GM23338 (cell line): Measurements from ENCODE around the gene SOWAHB. TPM values are rescaled to one million over a fixed set of nuclear protein-coding genes. Genes with fewer than 3 reads are reported as not detected.

Experiments
- ATAC-seq: fragments of 200-7000 bp; cut with Tn5 transposase; 3 replicates; pipeline ENCODE4 v1.9.1; 2020
- DNase-seq: peaks from one replicate; pipeline ENCODE4 v3.0.0-alpha.2; 2015; ENCODE audit warnings: low spot score
- H2AFZ ChIP-seq: fragments of 200-600 bp; sonication (generic); 2 replicates; pipeline ENCODE4 v1.8.0; 2016; ENCODE audit warnings: antibody characterized with exemption, mild to moderate bottlenecking, moderate library complexity
- H3F3A ChIP-seq: fragments of 200-600 bp; sonication (generic); replicated peaks from 2 replicates; pipeline ENCODE4 v1.8.0; 2017; ENCODE audit warnings: antibody characterized with exemption, mixed run types, low read depth
- H3K27ac ChIP-seq: fragments of 200-600 bp; sonication (generic); 2 replicates; pipeline ENCODE4 v1.6.1; 2016; ENCODE audit warnings: low read depth
- H3K27me3 ChIP-seq: fragments of 200-600 bp; sonication (generic); 2 replicates; pipeline ENCODE4 v1.8.0; 2016; ENCODE audit warnings: mild to moderate bottlenecking, mixed run types, moderate library complexity; ENCODE audit not compliant: insufficient read depth
- H3K36me3 ChIP-seq: fragments of 200-600 bp; sonication (generic); 2 replicates; pipeline ENCODE4 v1.8.0; 2016; ENCODE audit warnings: mild to moderate bottlenecking; ENCODE audit not compliant: insufficient read depth
- H3K4me1 ChIP-seq: fragments of 200-600 bp; sonication (generic); 2 replicates; pipeline ENCODE4 v1.8.0; 2016; ENCODE audit warnings: mild to moderate bottlenecking, moderate library complexity; ENCODE audit not compliant: insufficient read depth
- H3K4me2 ChIP-seq: fragments of 200-600 bp; sonication (generic); 2 replicates; pipeline ENCODE4 v1.7.1; 2017; ENCODE audit warnings: mixed run types
- H3K4me3 ChIP-seq: fragments of 200-600 bp; sonication (generic); 2 replicates; pipeline ENCODE4 v1.6.1; 2016; ENCODE audit warnings: mixed run types
- H3K79me2 ChIP-seq: fragments of 200-600 bp; sonication (generic); replicated peaks from 2 replicates; pipeline ENCODE4 v1.8.0; 2017; ENCODE audit warnings: mild to moderate bottlenecking; ENCODE audit not compliant: insufficient read depth
- H3K9me2 ChIP-seq: fragments of 200-600 bp; sonication (generic); 2 replicates; pipeline ENCODE4 v1.8.0; 2017; ENCODE audit not compliant: insufficient read depth
- H4K20me1 ChIP-seq: fragments of 200-600 bp; sonication (generic); replicated peaks from 2 replicates; pipeline ENCODE4 v1.8.0; 2017; ENCODE audit warnings: mild to moderate bottlenecking; ENCODE audit not compliant: insufficient read depth
- H3K27ac Mint-ChIP-seq: 2 replicates; pipeline ENCODE4 v1.8.0; 2020; ENCODE audit warnings: inconsistent platforms, mild to moderate bottlenecking, moderate library complexity, mixed read lengths
- H3K27me3 Mint-ChIP-seq: 3 replicates; pipeline ENCODE4 v1.8.0; 2022; ENCODE audit warnings: low read depth, mild to moderate bottlenecking, moderate library complexity, mixed read lengths, inconsistent platforms; ENCODE audit not compliant: insufficient read depth, poor library complexity
- H3K36me3 Mint-ChIP-seq: 3 replicates; pipeline ENCODE4 v1.8.0; 2021; ENCODE audit warnings: low read depth, mild to moderate bottlenecking, inconsistent platforms, moderate library complexity, mixed read lengths
- H3K4me1 Mint-ChIP-seq: 3 replicates; pipeline ENCODE4 v1.8.0; 2020; ENCODE audit warnings: mild to moderate bottlenecking, inconsistent platforms, mixed read lengths
- H3K4me3 Mint-ChIP-seq: 3 replicates; pipeline ENCODE4 v1.8.0; 2021; ENCODE audit warnings: moderate library complexity, mild to moderate bottlenecking, inconsistent platforms, mixed read lengths
- H3K9me3 Mint-ChIP-seq: 3 replicates; pipeline ENCODE4 v1.8.0; 2020; ENCODE audit warnings: moderate library complexity, mild to moderate bottlenecking, inconsistent platforms, mixed read lengths
- CREB1 ChIP-seq: fragments of 250-450 bp; sonication (Bioruptor Pico); IDR thresholded peaks from 2 replicates; pipeline ENCODE4 v1.5.0; 2020; ENCODE audit warnings: low read depth, mild to moderate bottlenecking, moderate library complexity
- EZH2 ChIP-seq: fragments of 200-600 bp; sonication (generic); IDR thresholded peaks from one replicate; pipeline ENCODE4 v1.8.0; 2017; ENCODE audit warnings: antibody characterized with exemption, mild to moderate bottlenecking, low read depth; ENCODE audit not compliant: unreplicated experiment
- EZH2phosphoT487 ChIP-seq: fragments of 200-600 bp; sonication (generic); IDR thresholded peaks from one replicate; pipeline ENCODE4 v1.8.1; 2018; ENCODE audit warnings: antibody characterized with exemption; ENCODE audit not compliant: unreplicated experiment
- JUNB ChIP-seq: IDR thresholded peaks from one replicate; pipeline ENCODE4 v1.6.1; 2016; ENCODE audit warnings: antibody characterized with exemption; ENCODE audit not compliant: unreplicated experiment
- NANOG ChIP-seq: IDR thresholded peaks from 2 replicates; pipeline ENCODE4 v1.6.1; 2016; ENCODE audit warnings: antibody characterized with exemption, borderline replicate concordance
- POLR2AphosphoS5 ChIP-seq: IDR thresholded peaks from 2 replicates; pipeline ENCODE4 v1.6.1; 2016; ENCODE audit warnings: antibody characterized with exemption, low read depth
- STAT1 ChIP-seq: IDR thresholded peaks from one replicate; pipeline ENCODE4 v1.6.1; 2016; ENCODE audit warnings: antibody characterized with exemption; ENCODE audit not compliant: unreplicated experiment
- ZNF114 ChIP-seq: fragments of 250-450 bp; sonication (Bioruptor Pico); IDR thresholded peaks from 2 replicates; pipeline ENCODE4 v1.5.0; 2020; ENCODE audit warnings: mild to moderate bottlenecking, moderate library complexity
- ZNF331 ChIP-seq: fragments of 250-450 bp; sonication (Bioruptor Pico); IDR thresholded peaks from 2 replicates; pipeline ENCODE4 v1.5.0; 2020; ENCODE audit warnings: low read depth, mild to moderate bottlenecking, moderate library complexity
- polyA plus RNA-seq: library from polyadenylated mRNA; unstranded; fragments of >200 nt; fragmentation: Nextera tagmentation; extraction: Ambion mirVana; gene quantifications from 2 replicates; pipeline ENCODE4 v1.2.1, GENCODE V29; 2016
- total RNA-seq: library from RNA; depleted of rRNA; stranded (reverse); fragments of >200 nt; shearing (Covaris generic); gene quantifications from 2 replicates; pipeline ENCODE4 v1.2.3, GENCODE V29; 2014
- TF ChIP-seq, protein P1 (sequence below): IDR thresholded peaks from 2 replicates; pipeline ENCODE4 v1.6.1; 2016; ENCODE audit warnings: antibody characterized with exemption
- TF ChIP-seq, protein P2 (sequence below): IDR thresholded peaks from one replicate; pipeline ENCODE4 v1.6.1; 2018; ENCODE audit warnings: antibody characterized with exemption; ENCODE audit not compliant: unreplicated experiment
- TF ChIP-seq, protein P3 (sequence below), 2 experiments: fragments of 200-600 bp in 1 of 2; sonication (generic) in 1 of 2; conservative IDR thresholded peaks; 2 replicates each; pipeline versions ENCODE4 v1.5.1 to v1.6.1; 2016 to 2017; ENCODE audit warnings: antibody characterized with exemption in 2 of 2, low read depth in 2 of 2, mild to moderate bottlenecking in 2 of 2, moderate library complexity in 1 of 2
- TF ChIP-seq, protein P4 (sequence below): fragments of 250-450 bp; sonication (Bioruptor Pico); IDR thresholded peaks from 2 replicates; pipeline ENCODE4 v1.5.0; 2020; ENCODE audit warnings: mild to moderate bottlenecking, moderate library complexity

The SOWAHB gene
- total and polyA plus RNA-seq, 2 experiments from 2014 or later: 0.08 to 2.8 TPM

DNA sequence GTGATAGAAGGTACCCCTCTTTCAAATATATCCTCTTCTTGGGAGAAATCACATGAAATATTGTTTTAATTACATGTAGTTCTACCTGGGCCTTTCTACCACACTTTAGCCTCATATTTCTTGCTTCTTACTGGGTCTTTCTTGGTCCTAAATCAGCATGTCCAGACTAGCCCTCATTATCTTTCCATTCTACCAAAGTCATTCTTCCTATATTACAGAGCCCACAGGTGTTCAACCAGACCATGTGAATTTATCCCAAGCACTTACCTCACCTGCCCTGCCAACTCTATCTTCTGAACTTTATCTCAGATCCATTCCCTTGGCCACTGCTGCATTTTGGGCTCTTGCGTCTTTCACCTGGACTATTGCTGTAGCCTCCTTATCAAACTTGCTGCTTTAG, 11.8 kb upstream of the SOWAHB start:
- Mint-ChIP-seq H3K27me3 (peaks cover 6% of the 10 kb centered on the region), H3K4me3 (no peak overlapping the region), H3K27ac (no peak overlapping the region), H3K4me1 (peaks cover 2% of the 10 kb centered on the region), H3K9me3 (peaks cover 10% of the 10 kb centered on the region), H3K36me3 (peaks cover 10% of the 10 kb centered on the region)
- Histone ChIP-seq H3K79me2 (no peaks in the 10 kb centered on the region), H3K4me2 (no peak overlapping the region), H3K4me1 (0 out of 2 replicates have a peak, but pooled peaks cover 5% of the 10 kb centered on the region), H3K9me2 (peaks cover 16% of the 10 kb centered on the region), H4K20me1 (no peaks in the 10 kb centered on the region), H3F3A (no peaks in the 10 kb centered on the region), H2AFZ (no peak overlapping the region), H3K27me3 (no peaks in the 10 kb centered on the region), H3K4me3 (no peak overlapping the region), H3K27ac (no peak overlapping the region), H3K36me3 (0 out of 2 replicates have a peak, but pooled peaks cover 4% of the 10 kb centered on the region)
- no peak for DNase-seq
- TF ChIP-seq, protein P1, sequence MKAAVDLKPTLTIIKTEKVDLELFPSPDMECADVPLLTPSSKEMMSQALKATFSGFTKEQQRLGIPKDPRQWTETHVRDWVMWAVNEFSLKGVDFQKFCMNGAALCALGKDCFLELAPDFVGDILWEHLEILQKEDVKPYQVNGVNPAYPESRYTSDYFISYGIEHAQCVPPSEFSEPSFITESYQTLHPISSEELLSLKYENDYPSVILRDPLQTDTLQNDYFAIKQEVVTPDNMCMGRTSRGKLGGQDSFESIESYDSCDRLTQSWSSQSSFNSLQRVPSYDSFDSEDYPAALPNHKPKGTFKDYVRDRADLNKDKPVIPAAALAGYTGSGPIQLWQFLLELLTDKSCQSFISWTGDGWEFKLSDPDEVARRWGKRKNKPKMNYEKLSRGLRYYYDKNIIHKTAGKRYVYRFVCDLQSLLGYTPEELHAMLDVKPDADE: no peak
- TF ChIP-seq, protein P2, sequence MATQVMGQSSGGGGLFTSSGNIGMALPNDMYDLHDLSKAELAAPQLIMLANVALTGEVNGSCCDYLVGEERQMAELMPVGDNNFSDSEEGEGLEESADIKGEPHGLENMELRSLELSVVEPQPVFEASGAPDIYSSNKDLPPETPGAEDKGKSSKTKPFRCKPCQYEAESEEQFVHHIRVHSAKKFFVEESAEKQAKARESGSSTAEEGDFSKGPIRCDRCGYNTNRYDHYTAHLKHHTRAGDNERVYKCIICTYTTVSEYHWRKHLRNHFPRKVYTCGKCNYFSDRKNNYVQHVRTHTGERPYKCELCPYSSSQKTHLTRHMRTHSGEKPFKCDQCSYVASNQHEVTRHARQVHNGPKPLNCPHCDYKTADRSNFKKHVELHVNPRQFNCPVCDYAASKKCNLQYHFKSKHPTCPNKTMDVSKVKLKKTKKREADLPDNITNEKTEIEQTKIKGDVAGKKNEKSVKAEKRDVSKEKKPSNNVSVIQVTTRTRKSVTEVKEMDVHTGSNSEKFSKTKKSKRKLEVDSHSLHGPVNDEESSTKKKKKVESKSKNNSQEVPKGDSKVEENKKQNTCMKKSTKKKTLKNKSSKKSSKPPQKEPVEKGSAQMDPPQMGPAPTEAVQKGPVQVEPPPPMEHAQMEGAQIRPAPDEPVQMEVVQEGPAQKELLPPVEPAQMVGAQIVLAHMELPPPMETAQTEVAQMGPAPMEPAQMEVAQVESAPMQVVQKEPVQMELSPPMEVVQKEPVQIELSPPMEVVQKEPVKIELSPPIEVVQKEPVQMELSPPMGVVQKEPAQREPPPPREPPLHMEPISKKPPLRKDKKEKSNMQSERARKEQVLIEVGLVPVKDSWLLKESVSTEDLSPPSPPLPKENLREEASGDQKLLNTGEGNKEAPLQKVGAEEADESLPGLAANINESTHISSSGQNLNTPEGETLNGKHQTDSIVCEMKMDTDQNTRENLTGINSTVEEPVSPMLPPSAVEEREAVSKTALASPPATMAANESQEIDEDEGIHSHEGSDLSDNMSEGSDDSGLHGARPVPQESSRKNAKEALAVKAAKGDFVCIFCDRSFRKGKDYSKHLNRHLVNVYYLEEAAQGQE: no peak
- TF ChIP-seq, protein P3, sequence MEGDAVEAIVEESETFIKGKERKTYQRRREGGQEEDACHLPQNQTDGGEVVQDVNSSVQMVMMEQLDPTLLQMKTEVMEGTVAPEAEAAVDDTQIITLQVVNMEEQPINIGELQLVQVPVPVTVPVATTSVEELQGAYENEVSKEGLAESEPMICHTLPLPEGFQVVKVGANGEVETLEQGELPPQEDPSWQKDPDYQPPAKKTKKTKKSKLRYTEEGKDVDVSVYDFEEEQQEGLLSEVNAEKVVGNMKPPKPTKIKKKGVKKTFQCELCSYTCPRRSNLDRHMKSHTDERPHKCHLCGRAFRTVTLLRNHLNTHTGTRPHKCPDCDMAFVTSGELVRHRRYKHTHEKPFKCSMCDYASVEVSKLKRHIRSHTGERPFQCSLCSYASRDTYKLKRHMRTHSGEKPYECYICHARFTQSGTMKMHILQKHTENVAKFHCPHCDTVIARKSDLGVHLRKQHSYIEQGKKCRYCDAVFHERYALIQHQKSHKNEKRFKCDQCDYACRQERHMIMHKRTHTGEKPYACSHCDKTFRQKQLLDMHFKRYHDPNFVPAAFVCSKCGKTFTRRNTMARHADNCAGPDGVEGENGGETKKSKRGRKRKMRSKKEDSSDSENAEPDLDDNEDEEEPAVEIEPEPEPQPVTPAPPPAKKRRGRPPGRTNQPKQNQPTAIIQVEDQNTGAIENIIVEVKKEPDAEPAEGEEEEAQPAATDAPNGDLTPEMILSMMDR (conservative IDR thresholded peaks at IDR 0.05; ENCODE audit: low read depth in 2 of 2): no peak
- TF ChIP-seq NANOG (no peak), CREB1 (CRISPR knock-in tag) (no peak), STAT1 (no peak), EZH2phosphoT487 (no peak), ZNF114 (CRISPR knock-in tag) (no peak), ZNF331 (no peak), EZH2 (no peak), JUNB (no peak), POLR2AphosphoS5 (no peak)
- TF ChIP-seq, protein P4, sequence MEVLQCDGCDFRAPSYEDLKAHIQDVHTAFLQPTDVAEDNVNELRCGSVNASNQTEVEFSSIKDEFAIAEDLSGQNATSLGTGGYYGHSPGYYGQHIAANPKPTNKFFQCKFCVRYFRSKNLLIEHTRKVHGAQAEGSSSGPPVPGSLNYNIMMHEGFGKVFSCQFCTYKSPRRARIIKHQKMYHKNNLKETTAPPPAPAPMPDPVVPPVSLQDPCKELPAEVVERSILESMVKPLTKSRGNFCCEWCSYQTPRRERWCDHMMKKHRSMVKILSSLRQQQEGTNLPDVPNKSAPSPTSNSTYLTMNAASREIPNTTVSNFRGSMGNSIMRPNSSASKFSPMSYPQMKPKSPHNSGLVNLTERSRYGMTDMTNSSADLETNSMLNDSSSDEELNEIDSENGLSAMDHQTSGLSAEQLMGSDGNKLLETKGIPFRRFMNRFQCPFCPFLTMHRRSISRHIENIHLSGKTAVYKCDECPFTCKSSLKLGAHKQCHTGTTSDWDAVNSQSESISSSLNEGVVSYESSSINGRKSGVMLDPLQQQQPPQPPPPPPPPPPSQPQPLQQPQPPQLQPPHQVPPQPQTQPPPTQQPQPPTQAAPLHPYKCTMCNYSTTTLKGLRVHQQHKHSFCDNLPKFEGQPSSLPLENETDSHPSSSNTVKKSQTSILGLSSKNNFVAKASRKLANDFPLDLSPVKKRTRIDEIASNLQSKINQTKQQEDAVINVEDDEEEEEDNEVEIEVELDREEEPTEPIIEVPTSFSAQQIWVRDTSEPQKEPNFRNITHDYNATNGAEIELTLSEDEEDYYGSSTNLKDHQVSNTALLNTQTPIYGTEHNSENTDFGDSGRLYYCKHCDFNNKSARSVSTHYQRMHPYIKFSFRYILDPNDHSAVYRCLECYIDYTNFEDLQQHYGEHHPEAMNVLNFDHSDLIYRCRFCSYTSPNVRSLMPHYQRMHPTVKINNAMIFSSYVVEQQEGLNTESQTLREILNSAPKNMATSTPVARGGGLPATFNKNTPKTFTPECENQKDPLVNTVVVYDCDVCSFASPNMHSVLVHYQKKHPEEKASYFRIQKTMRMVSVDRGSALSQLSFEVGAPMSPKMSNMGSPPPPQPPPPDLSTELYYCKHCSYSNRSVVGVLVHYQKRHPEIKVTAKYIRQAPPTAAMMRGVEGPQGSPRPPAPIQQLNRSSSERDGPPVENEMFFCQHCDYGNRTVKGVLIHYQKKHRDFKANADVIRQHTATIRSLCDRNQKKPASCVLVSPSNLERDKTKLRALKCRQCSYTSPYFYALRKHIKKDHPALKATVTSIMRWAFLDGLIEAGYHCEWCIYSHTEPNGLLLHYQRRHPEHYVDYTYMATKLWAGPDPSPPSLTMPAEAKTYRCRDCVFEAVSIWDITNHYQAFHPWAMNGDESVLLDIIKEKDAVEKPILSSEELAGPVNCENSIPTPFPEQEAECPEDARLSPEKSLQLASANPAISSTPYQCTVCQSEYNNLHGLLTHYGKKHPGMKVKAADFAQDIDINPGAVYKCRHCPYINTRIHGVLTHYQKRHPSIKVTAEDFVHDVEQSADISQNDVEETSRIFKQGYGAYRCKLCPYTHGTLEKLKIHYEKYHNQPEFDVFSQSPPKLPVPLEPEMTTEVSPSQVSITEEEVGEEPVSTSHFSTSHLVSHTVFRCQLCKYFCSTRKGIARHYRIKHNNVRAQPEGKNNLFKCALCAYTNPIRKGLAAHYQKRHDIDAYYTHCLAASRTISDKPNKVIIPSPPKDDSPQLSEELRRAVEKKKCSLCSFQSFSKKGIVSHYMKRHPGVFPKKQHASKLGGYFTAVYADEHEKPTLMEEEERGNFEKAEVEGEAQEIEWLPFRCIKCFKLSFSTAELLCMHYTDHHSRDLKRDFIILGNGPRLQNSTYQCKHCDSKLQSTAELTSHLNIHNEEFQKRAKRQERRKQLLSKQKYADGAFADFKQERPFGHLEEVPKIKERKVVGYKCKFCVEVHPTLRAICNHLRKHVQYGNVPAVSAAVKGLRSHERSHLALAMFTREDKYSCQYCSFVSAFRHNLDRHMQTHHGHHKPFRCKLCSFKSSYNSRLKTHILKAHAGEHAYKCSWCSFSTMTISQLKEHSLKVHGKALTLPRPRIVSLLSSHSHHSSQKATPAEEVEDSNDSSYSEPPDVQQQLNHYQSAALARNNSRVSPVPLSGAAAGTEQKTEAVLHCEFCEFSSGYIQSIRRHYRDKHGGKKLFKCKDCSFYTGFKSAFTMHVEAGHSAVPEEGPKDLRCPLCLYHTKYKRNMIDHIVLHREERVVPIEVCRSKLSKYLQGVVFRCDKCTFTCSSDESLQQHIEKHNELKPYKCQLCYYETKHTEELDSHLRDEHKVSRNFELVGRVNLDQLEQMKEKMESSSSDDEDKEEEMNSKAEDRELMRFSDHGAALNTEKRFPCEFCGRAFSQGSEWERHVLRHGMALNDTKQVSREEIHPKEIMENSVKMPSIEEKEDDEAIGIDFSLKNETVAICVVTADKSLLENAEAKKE (CRISPR knock-in tag): no peak
- ATAC-seq: no peak
